GM18873 (cell line): ENCODE results near the gene GJC2.
"Not testable (repeated sequence)": the region's sequence is repeated elsewhere in the genome, so short reads cannot be mapped to it uniquely, and the experiment has no call there.

Source experiments
- ATAC-seq: cut with Tn5 transposase; IDR thresholded peaks from one replicate; pipeline ENCODE4 v1.9.1; 2021; ENCODE audit warnings: mild to moderate bottlenecking, moderate library complexity, moderate number of reproducible peaks; ENCODE audit not compliant: unreplicated experiment, low FRiP score

The GJC2 gene

DNA sequence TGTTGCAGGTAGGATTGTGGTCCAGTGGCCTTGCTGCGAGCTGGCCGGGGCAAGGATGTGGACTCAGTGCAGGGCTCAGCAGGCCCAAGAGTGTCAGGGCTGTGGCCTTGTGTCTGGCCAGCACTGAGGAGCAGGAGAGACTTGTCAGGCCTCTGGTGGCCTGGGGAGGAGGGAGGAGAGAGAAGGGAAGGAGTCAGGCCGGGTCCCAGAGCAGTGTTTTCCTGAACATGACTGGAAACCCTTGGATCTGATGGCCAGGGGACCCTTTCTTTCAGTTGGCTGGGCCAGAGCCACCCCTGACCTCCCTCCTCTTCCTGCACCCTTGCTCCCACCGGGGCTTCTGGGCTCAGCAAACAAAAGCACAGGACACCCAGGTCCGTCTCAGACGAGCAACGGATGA, 20.9 kb downstream of the GJC2 start:
- ATAC-seq, result no peak

DNA sequence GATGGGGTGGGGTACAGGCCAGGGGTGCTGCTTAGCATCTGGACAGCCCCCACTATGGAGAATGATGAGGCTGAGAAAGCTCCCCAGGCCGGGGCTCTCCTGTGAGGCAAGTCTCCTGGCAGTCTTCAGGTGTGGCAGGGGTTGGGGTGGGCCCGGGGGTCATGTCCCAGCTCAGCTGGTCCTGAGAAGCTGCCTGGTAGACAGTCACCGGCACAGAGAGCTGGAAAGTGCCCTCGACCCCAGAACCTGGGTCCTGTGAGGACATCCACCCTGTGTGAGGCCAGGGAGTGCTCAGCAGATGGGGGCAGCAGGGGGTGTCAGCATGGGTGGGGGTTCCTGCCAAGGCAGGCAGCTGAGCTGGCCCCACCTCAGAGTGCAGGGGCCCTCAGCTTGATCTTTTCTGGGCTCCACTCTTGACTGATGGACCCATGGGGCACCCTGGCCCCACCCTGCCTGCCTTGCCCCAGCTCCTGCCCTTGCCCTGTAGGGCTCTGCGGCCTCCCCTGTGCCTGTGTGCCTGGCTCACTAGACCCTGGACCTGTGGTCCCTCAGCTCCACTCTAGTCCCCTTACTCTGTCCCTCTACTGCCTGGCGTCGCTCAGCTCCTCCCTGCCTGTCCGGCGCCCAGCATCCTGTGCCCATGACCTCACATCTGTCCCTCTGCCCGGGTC, 21.6 kb downstream of the GJC2 start:
- ATAC-seq, result no peak

GRCh38 chr1:228172591-228173527, 23.1 kb downstream of the GJC2 start:
- ATAC-seq, result no peak

DNA sequence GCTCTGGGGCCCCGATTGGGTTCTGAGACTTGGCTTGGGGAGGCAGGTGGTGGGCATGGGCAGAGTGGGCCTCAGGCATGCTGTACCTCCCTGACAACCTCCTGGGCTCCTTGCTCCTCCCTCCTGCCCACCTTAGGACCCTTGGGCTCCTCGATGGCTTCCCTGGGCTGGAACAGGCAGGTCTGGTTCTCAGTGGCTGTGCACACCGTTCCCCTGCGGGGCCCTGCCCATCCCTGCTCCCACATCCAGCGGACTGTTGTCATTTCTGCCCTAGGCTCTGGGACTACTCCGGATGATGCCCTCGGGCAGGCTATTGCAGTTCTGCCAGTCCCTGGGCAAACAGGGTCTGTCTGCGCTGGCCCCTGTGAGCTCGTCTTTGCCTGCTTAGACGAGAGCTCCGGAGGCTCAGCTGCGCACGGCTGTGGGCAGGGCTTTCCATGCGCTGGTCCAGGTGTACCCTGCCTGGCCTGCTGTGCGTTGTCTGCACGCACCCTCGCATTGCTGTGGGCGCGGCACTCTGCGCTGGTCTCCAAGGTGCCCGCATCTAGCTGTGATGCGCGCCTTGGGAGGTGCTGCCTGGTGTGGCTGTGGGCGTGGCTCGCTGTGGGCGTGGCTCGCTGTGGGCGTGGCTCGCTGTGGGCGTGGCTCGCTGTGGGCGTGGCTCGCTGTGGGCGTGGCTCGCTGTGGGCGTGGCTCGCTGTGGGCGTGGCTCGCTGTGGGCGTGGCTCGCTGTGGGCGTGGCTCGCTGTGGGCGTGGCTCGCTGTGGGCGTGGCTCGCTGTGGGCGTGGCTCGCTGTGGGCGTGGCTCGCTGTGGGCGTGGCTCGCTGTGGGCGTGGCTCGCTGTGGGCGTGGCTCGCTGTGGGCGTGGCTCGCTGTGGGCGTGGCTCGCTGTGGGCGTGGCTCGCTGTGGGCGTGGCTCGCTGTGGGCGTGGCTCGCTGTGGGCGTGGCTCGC, 24.1 kb downstream of the GJC2 start:
- ATAC-seq, result not testable (repeated sequence)

DNA sequence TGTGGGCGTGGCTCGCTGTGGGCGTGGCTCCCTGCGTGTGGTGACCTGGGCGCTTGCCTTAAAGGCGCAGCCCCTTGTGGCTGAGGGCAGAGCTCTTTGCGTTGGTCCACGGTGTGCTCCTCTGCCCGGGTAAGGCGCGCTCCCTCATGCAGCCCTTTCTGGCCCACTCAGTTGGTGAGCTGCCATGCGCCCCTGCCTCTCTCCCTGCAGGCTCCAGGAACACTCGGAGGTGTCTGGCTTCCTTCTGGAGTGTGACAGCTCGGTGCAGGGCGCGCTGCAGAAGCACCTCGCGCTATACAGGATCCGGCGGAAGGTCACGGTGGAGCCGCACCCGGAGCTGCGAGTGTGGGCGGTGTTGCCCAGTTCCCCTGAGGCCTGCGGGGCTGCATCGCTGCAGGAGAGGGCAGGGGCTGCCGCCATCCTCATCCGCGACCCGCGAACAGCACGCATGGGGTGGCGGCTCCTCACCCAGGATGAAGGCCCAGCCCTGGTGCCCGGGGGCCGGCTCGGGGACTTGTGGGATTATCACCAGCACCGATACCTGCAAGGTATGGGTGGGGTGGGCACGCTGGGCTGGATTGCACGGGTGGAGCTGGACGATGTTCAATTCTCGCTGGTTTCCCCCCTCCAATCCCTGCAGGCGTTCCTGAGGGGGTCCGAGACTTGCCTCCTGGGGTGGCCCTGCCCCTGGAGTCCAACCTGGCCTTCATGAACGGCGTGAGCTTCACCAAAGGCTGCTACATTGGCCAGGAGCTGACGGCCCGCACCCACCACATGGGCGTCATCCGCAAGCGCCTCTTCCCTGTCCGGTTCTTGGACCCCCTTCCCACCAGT, 25.0 kb downstream of the GJC2 start:
- ATAC-seq, result no peak

- no peak for ATAC-seq
Measured at GRCh38 chr1:228175316-228176023, 25.7 kb downstream of the GJC2 start.

GRCh38 chr1:228176024-228176395, 26.3 kb downstream of the GJC2 start:
- ATAC-seq, result no peak

DNA sequence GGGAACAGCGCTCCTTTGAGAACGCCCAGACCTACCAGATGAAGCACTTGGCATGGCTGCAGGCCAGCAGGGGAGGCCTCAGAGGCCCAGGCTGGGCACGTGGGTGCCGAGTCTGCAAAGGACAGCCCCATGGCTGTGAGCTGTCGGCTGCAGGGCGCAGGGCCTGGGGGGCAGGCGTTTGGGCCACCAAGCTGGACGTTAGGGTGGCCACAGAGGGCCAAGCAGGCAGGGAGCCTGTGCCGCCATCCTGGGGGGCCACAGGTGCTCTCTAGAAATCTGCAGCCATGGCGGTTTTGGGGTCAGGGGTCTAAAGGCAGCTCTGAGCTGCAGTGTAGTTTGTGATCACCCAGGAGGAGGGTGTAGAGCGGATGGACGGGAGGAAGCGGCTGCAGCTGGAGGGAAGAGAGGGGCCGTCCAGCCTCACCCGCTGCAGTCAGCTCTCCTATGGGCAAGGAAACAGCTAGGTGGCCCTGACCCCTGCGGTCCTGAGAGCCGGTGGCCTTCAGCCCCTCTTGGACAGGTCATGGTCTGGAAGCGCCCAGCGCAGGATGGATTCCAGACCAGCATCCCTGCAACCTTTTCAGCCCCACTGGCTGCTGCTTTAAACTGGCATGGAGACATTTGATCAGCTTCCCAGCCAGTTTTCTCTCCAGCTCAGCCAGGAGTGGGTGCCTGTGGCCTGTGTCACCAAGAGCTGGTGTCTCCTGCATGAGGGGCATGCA, 26.9 kb downstream of the GJC2 start:
- ATAC-seq, result no peak

- no peak for ATAC-seq
Measured at GRCh38 chr1:228177183-228177475, 27.4 kb downstream of the GJC2 start.

GRCh38 chr1:228177721-228178710, 28.3 kb downstream of the GJC2 start:
- no peak for ATAC-seq

DNA sequence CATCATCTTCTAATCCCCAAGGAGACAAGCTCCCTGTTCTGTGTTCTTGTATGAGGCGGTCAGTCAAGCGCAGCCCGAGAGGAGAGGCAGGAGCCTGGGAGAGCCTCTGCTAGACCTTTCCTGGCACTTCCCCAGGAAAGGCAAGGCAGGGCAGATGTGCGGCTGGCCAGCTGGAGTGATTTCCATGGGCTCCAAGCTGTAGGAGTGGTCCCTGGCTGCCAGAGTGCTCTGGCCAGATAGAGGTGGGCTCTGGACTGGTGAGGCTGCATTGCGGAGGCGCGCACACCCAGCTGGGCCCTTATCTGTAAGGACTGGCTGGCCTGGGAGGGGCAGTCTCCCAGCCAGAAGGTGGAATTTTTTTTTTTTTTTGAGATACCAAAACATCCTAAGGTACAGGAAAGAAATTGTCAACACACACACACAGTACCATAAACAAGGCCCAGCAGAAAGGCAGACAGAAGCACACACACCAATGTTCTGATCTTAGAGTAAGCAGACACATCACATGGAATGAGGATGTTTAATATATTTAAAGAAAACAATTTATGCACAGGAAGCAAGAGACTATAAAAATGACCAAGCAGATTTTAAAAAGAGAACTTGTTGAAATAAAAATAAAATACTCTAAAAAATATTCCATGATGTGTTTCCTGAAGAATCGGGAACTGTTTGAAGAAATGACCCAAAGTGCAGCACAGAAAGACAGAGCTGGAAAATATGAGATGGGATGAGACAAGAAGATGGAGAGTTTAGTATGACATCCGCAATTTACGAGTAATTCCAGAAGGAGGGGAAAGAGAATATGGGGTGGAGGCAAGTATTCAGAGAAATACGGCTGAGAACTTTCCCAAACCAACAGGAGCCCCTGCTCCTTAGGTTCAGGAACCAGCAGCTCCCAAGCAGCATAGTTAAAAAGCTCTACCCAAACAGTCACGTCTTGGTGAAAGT, 29.3 kb downstream of the GJC2 start:
- no peak for ATAC-seq

DNA sequence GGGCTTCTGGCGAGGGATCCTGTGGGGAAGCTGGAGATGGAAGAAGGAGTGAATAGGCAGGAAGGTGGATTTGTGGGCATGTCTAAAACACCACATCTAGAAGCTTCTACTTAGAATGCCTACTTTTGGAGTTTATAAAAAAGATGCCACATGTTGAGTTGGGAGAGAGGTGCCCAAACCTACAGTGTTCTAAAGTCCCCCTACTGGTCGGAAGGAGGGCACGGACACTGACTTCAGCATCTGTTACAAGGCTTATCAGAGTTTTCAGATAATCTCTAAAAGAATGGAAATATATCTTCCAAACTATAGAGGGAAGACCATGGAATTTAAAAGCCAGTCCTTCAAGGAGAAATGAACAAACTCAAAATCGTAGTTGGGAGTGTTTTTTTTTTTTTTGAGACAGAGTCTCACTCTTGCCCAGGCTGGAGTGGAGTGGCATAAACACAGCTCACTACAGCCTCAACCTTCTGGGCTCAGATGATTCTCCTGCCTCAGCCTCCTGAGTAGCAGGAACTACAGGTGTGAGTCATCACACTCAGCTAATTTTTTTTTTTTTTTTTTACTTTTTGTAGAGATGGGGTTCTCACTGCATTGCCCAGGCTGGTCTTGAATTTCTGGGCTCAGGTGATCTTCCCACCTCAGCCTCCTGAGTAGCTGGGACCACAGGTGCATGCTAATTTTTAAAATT, 30.7 kb downstream of the GJC2 start:
- ATAC-seq, result no peak

GRCh38 chr1:228180959-228181644, 31.4 kb downstream of the GJC2 start:
- no peak for ATAC-seq

GRCh38 chr1:228181645-228182034, 31.9 kb downstream of the GJC2 start:
- ATAC-seq, result no peak

DNA sequence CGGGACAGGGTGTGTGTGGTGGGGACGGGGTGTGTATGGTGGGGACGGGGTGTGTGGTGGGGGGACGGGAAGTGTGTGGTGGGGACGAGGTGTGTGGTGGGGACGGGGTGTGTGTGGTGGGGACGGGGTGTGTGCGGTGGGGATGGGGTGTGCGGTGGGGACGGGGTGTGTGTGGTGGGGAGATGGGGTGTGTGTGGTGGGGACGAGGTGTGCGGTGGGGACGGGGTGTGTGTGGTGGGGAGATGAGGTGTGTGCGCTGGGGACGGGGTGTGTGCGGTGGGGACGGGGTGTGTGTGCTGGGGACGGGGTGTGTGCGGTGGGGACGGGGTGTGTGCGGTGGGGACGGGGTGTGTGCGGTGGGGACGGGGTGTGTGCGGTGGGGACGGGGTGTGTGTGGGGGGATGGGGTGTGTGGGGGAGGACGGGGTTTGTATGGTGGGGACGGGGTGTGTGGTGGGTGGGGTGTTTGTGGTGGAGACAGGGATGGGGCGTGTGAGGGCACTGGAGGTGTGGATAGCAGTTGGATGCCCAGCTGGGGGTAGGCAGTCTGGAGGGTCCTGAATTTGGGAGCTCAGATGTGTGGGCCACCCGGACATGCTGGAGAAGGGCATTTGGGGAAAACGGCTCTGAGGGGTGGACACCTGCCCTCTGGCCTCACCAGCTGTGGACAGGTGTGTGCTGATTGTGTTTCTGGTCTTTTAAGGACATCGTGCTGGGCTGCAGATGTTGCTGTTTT, 32.7 kb downstream of the GJC2 start:
- no peak for ATAC-seq
